Measurements from ENCODE around the gene OR56A4. TPM values are rescaled to one million over a fixed set of nuclear protein-coding genes. Genes with fewer than 3 reads are reported as not detected.

OR56A4 gene
- total RNA-seq, 1 experiment from 2014 or later: not detected

DNA sequence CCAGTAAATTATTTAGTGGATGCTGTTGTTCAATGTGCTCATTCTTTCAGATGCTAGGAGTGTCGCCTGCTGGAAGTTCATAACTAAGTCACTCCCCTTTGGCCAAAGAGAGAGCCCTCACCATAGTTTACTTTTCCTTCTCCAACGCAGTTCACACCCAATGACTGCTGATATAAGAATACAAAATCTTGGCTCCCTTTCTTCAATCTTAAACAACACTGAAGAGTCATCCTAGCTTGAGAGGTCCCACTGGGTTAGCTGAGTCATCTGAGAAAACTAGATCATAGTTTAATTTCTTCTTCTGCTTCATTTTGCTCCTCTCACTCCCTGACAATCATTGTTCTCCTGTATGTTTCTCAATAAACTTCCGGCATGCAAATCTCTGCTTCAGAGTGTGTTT, 14.6 kb downstream of the OR56A4 start:
- POLR2A ChIA-PET: no interaction called here
- H3K9me3 ChIP-seq (ENCODE audit: control insufficient read depth, insufficient read depth, low read depth, low read length): no peaks in the 10 kb centered on the region
- intact Hi-C loops (cut with micrococcal nuclease; ENCODE audit: unreplicated experiment): no loop called here
- no peaks in the 10 kb centered on the region for H3K4me1 ChIP-seq (ENCODE audit: control insufficient read depth, insufficient read depth, low read length)
- ATAC-seq (no peak), DNase-seq (ENCODE audit: low read depth, low spot score) (no peak)
- no peak overlapping the region for H3K4me3 ChIP-seq (ENCODE audit: low read depth in 2 of 2, low read length in 2 of 2)
- H3K27me3 ChIP-seq (ENCODE audit: control insufficient read depth, insufficient read depth, low read length): peaks cover 4% of the 10 kb centered on the region
- no peaks in the 10 kb centered on the region for H3K36me3 ChIP-seq (ENCODE audit: control insufficient read depth, insufficient read depth, low read length)
- in situ Hi-C loops (cut with HindIII; ENCODE audit: low pct_unique_long_range_greater_than_20kb, low sequenced_read_pairs): no loop called here
- TF ChIP-seq SIN3A (IDR thresholded peaks at IDR 0.05; ENCODE audit: borderline replicate concordance, insufficient read depth, low read depth, low read length) (no peak), TCF7L2 (IDR thresholded peaks at IDR 0.05; ENCODE audit: low read depth, low read length) (no peak), POLR2AphosphoS5 (IDR thresholded peaks at IDR 0.05; ENCODE audit: low read depth, low read length) (no peak)
- TF ChIP-seq, protein P1, sequence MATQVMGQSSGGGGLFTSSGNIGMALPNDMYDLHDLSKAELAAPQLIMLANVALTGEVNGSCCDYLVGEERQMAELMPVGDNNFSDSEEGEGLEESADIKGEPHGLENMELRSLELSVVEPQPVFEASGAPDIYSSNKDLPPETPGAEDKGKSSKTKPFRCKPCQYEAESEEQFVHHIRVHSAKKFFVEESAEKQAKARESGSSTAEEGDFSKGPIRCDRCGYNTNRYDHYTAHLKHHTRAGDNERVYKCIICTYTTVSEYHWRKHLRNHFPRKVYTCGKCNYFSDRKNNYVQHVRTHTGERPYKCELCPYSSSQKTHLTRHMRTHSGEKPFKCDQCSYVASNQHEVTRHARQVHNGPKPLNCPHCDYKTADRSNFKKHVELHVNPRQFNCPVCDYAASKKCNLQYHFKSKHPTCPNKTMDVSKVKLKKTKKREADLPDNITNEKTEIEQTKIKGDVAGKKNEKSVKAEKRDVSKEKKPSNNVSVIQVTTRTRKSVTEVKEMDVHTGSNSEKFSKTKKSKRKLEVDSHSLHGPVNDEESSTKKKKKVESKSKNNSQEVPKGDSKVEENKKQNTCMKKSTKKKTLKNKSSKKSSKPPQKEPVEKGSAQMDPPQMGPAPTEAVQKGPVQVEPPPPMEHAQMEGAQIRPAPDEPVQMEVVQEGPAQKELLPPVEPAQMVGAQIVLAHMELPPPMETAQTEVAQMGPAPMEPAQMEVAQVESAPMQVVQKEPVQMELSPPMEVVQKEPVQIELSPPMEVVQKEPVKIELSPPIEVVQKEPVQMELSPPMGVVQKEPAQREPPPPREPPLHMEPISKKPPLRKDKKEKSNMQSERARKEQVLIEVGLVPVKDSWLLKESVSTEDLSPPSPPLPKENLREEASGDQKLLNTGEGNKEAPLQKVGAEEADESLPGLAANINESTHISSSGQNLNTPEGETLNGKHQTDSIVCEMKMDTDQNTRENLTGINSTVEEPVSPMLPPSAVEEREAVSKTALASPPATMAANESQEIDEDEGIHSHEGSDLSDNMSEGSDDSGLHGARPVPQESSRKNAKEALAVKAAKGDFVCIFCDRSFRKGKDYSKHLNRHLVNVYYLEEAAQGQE (IDR thresholded peaks at IDR 0.05; ENCODE audit: insufficient read depth in 1 of 2, low read depth in 2 of 2, low read length in 1 of 2): no peak
- TF ChIP-seq, protein P2, sequence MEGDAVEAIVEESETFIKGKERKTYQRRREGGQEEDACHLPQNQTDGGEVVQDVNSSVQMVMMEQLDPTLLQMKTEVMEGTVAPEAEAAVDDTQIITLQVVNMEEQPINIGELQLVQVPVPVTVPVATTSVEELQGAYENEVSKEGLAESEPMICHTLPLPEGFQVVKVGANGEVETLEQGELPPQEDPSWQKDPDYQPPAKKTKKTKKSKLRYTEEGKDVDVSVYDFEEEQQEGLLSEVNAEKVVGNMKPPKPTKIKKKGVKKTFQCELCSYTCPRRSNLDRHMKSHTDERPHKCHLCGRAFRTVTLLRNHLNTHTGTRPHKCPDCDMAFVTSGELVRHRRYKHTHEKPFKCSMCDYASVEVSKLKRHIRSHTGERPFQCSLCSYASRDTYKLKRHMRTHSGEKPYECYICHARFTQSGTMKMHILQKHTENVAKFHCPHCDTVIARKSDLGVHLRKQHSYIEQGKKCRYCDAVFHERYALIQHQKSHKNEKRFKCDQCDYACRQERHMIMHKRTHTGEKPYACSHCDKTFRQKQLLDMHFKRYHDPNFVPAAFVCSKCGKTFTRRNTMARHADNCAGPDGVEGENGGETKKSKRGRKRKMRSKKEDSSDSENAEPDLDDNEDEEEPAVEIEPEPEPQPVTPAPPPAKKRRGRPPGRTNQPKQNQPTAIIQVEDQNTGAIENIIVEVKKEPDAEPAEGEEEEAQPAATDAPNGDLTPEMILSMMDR (IDR thresholded peaks at IDR 0.05): no peak
- no peak overlapping the region for H3K27ac ChIP-seq (ENCODE audit: low read length)
- BruUV-seq (replicated peaks): no TSS peak
- CTCF ChIA-PET: interaction anchor here (0.5 to 1.1 kb wide), 3 partner anchors 309 to 1851 kb away, joined by 3 to 5 read pairs (median 4); partner anchors contain the start of gene CAVIN3

DNA sequence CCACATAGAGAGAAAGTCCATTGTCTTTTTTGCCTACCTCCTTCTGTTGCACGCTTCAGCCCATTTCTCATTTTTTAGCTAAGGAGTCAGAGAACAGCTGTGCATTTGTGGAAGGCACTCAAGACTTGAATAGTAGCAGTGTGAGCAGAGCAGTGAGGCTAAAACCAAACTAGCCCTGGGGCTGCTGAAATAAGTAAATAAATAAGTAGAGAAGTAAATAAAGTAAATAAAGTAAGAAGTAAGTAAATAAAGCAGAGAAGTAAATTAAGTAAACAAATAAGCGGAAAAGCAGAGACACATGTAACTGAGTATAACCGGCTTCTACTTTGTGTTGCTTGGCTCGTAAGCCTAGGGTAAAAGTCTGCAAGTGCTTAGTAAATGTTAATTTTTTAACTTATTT, 17.5 kb downstream of the OR56A4 start:
- Histone ChIP-seq H3K36me3 (ENCODE audit: control insufficient read depth, insufficient read depth, low read length) (no peaks in the 10 kb centered on the region), H3K4me3 (ENCODE audit: low read depth in 2 of 2, low read length in 2 of 2) (no peak overlapping the region), H3K27ac (ENCODE audit: low read length) (no peak overlapping the region), H3K9me3 (ENCODE audit: control insufficient read depth, insufficient read depth, low read depth, low read length) (no peaks in the 10 kb centered on the region), H3K4me1 (ENCODE audit: control insufficient read depth, insufficient read depth, low read length) (no peaks in the 10 kb centered on the region), H3K27me3 (ENCODE audit: control insufficient read depth, insufficient read depth, low read length) (peaks cover 4% of the 10 kb centered on the region)
- ATAC-seq (no peak), DNase-seq (ENCODE audit: low read depth, low spot score) (no peak)
- intact Hi-C loops (cut with micrococcal nuclease; ENCODE audit: unreplicated experiment): no loop called here
- BruUV-seq (replicated peaks): no TSS peak
- ChIA-PET CTCF (no interaction called here), POLR2A (no interaction called here)
- TF ChIP-seq, protein P1 (IDR thresholded peaks at IDR 0.05; ENCODE audit: insufficient read depth in 1 of 2, low read depth in 2 of 2, low read length in 1 of 2): no peak
- TF ChIP-seq SIN3A (IDR thresholded peaks at IDR 0.05; ENCODE audit: borderline replicate concordance, insufficient read depth, low read depth, low read length): no peak
- TF ChIP-seq POLR2AphosphoS5 (IDR thresholded peaks at IDR 0.05; ENCODE audit: low read depth, low read length): no peak
- no peak for TF ChIP-seq TCF7L2 (IDR thresholded peaks at IDR 0.05; ENCODE audit: low read depth, low read length)
- TF ChIP-seq, protein P2 (IDR thresholded peaks at IDR 0.05): no peak
- in situ Hi-C loops (cut with HindIII; ENCODE audit: low pct_unique_long_range_greater_than_20kb, low sequenced_read_pairs): no loop called here

Measured in Panc1 (cell line).